HG02763 (cell line): Measurements from ENCODE around the gene AGBL4.

Experiments used
- ATAC-seq: cut with Tn5 transposase; IDR thresholded peaks from one replicate; pipeline ENCODE4 v1.9.1; 2021; ENCODE audit warnings: mild to moderate bottlenecking, moderate library complexity; ENCODE audit not compliant: unreplicated experiment

AGBL4 gene

GRCh38 chr1:48568501-48568900 is 1455.3 kb downstream of the AGBL4 start:
- no peak for ATAC-seq

- ATAC-seq = no peak
Observed at GRCh38 chr1:48566492-48566891, 1457.3 kb downstream of the AGBL4 start.

GRCh38 chr1:48563021-48563420 is 1460.7 kb downstream of the AGBL4 start:
- ATAC-seq = no peak

GRCh38 chr1:48561444-48561843 is 1462.3 kb downstream of the AGBL4 start:
- no peak for ATAC-seq

GRCh38 chr1:48560577-48560976 is 1463.2 kb downstream of the AGBL4 start:
- ATAC-seq = no peak

- ATAC-seq = no peak
Observed at GRCh38 chr1:48560116-48560515, 1463.6 kb downstream of the AGBL4 start.

- no peak for ATAC-seq
Observed at GRCh38 chr1:48558366-48558765, 1465.4 kb downstream of the AGBL4 start.

GRCh38 chr1:48556186-48556850 is 1467.4 kb downstream of the AGBL4 start:
- no peak for ATAC-seq

GRCh38 chr1:48555271-48555670 is 1468.5 kb downstream of the AGBL4 start:
- no peak for ATAC-seq

GRCh38 chr1:48552903-48553606 is 1470.7 kb downstream of the AGBL4 start:
- no peak for ATAC-seq

GRCh38 chr1:48552420-48552819 is 1471.3 kb downstream of the AGBL4 start:
- ATAC-seq = no peak

- ATAC-seq = no peak
Observed at GRCh38 chr1:48548985-48549384, 1474.8 kb downstream of the AGBL4 start.

GRCh38 chr1:48547561-48548220 is 1476.1 kb downstream of the AGBL4 start:
- no peak for ATAC-seq

- ATAC-seq = no peak
Observed at GRCh38 chr1:48543854-48544253, 1479.9 kb downstream of the AGBL4 start.

- no peak for ATAC-seq
Observed at GRCh38 chr1:48540587-48540986, 1483.2 kb downstream of the AGBL4 start.

- no peak for ATAC-seq
Observed at GRCh38 chr1:48536477-48536876, 1487.3 kb downstream of the AGBL4 start.

GRCh38 chr1:48532976-48533375 is 1490.8 kb downstream of the AGBL4 start:
- ATAC-seq = no peak

GRCh38 chr1:48530727-48531351 is 1492.9 kb downstream of the AGBL4 start:
- no peak for ATAC-seq

- ATAC-seq = no peak
Observed at GRCh38 chr1:48527051-48527450, 1496.7 kb downstream of the AGBL4 start.

GRCh38 chr1:48526008-48526710 is 1497.6 kb downstream of the AGBL4 start:
- ATAC-seq = no peak

GRCh38 chr1:48524892-48525467 is 1498.8 kb downstream of the AGBL4 start:
- no peak for ATAC-seq
